CD4-positive, alpha-beta T cell treated with Interleukin-2 at 100 ng/mL for 4 hours (primary cell): ENCODE data around the gene LTA4H.
"Not testable (repeated sequence)": the region's sequence is repeated elsewhere in the genome, so short reads cannot be mapped to it uniquely, and the experiment has no call there.

ENCODE experiments used
- DNase-seq: peaks from one replicate; pipeline ENCODE4 v3.0.0-alpha.2; 2020; ENCODE audit warnings: low spot score

The LTA4H gene

GRCh38 chr12:95990136-95990535 is 45.3 kb downstream of the LTA4H start:
- no peak for DNase-seq

- no peak for DNase-seq
Measured at GRCh38 chr12:95989504-95990123, 45.8 kb downstream of the LTA4H start.

- no peak for DNase-seq
Measured at GRCh38 chr12:95988506-95989275, 46.7 kb downstream of the LTA4H start.

- no peak for DNase-seq
Measured at GRCh38 chr12:95986635-95987570, 48.5 kb downstream of the LTA4H start.

- no peak for DNase-seq
Measured at GRCh38 chr12:95984682-95985081, 50.7 kb downstream of the LTA4H start.

GRCh38 chr12:95982602-95983001 is 52.8 kb downstream of the LTA4H start:
- DNase-seq, result no peak

GRCh38 chr12:95980437-95980836 is 55.0 kb downstream of the LTA4H start:
- DNase-seq, result no peak

- no peak for DNase-seq
Measured at GRCh38 chr12:95978774-95979173, 56.6 kb downstream of the LTA4H start.

GRCh38 chr12:95978351-95978750 is 57.0 kb downstream of the LTA4H start:
- DNase-seq, result no peak

- DNase-seq, result no peak
Measured at GRCh38 chr12:95977764-95978305, 57.6 kb downstream of the LTA4H start.

- no peak for DNase-seq
Measured at GRCh38 chr12:95976416-95976832, 59.0 kb downstream of the LTA4H start.

- no peak for DNase-seq
Measured at GRCh38 chr12:95975491-95975890, 59.9 kb downstream of the LTA4H start.

GRCh38 chr12:95974358-95974757 is 61.0 kb downstream of the LTA4H start:
- DNase-seq, result no peak

GRCh38 chr12:95972832-95973456 is 62.4 kb downstream of the LTA4H start:
- no peak for DNase-seq

- DNase-seq, result no peak
Measured at GRCh38 chr12:95970905-95971304, 64.5 kb downstream of the LTA4H start.

- DNase-seq, result not testable (repeated sequence)
Measured at GRCh38 chr12:95969116-95969515, 66.3 kb downstream of the LTA4H start.

GRCh38 chr12:95967301-95967700 is 68.1 kb downstream of the LTA4H start:
- no peak for DNase-seq

- DNase-seq, result no peak
Measured at GRCh38 chr12:95966287-95966870, 69.0 kb downstream of the LTA4H start.

- DNase-seq, result no peak
Measured at GRCh38 chr12:95963096-95963495, 72.3 kb downstream of the LTA4H start.

GRCh38 chr12:95962222-95962621 is 73.2 kb downstream of the LTA4H start:
- no peak for DNase-seq

GRCh38 chr12:95960241-95960640 is 75.1 kb downstream of the LTA4H start:
- no peak for DNase-seq
